ENCODE results near the gene POLE.

POLE gene

GRCh38 chr12:132625731-132626430, 61.3 kb downstream of the POLE start:
- DNase-seq, result no peak

DNA sequence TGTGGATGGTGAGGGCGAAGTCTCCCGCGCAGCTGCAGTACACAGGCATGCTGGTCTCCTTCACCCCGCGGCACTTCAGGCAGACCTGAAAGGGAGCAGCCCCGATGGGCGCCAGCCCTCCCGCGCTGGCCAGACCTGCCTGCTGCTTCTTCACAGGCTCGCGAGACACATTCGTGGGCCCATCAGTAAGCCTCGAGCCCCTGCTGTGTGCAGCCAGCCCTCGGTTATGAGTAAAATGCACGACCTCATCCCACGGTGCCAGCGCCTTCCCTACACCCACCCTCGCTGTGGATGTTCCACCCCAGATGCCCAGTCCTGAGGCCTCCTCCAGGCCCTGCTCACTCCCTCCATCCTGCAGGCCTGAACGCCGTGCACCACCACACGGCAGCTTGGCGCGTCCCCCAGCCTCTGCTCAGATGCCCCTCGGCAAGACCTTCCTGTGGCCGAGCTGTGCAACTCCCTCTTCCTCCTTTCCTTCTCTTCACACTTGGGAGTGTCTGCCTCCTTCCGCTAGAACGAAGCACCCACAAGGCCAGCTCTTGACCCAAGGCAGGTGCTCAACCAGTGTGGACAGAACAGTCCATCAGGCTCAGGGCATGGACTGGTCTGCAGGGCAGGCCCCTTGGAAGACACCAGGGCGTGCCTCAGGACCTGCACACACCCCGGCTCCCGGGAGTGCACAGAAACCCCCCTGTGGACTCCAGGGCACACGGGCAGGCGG, 62.1 kb downstream of the POLE start:
- DNase-seq, result no peak

DNA sequence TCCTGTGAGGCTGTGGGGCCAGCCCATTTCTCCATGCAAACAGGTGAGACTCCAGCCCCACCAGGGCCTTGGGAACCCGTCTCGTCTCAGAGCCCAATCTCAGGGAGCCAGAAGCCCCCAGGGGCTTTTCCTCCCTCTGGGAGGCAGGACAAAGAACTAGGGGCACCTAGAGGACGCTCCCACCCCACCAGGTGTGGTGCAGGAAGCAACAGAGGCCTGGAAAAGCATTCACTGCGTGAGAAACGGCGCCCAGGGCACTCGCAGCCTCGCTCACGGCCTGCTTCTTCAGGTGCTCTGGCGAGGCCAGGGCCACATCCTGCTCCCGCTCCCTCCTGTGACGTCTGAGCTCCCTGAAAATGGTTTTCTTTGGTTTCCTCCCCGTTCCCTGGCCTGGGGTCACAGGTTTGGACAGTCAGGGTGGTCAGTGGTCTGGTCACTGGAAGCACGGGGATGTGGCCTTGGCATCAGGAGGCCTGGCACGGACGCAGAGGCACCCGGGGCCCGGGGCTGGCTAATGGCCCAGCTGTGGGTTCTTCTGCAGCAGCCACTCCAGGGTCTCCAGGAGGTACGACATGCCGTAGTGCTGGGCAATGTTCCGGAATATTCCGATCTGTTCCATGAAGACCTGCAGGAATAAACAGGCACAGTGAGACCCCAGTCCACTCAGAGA, 62.8 kb downstream of the POLE start:
- DNase-seq, result no peak

DNA sequence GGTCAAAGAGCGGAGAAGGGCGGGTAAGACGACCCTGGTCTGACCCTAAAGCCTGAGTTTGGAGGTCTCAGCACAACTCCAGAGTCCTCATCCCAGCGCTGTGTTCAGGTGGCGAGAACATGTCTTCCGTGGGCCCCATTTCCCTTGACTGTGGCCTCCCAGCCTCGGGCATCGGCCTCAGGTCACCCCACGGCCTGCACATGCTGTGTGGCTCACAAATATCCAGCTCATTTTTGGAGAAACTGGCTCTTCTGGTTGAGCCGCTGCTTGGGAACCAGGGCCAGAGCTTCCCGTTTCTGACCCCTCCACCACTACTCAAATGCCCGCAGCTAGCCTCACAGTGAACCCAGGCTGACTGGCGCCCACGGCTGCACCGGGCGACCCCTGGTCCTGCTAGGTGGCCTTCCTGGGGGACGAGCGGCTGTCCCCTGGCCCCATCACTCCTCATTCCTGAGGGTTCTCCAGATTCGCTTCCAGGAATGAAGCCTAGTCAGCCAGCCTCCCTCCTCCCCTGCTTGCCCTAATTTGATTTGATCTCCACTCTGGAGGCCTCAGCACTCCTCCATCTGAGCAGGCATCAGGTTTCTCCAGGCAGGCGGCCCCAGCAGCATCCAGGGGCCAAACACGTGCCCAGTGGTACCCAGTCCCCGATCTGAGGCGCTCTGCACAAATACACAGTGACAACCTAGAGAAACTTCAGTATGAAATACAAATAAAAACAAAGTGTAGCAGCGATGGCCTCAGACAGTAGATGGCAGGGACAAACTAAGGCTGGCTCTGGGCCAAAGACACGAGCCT, 63.9 kb downstream of the POLE start:
- no peak for DNase-seq

- no peak for DNase-seq
Measured at GRCh38 chr12:132622437-132623071, 64.6 kb downstream of the POLE start.

DNA sequence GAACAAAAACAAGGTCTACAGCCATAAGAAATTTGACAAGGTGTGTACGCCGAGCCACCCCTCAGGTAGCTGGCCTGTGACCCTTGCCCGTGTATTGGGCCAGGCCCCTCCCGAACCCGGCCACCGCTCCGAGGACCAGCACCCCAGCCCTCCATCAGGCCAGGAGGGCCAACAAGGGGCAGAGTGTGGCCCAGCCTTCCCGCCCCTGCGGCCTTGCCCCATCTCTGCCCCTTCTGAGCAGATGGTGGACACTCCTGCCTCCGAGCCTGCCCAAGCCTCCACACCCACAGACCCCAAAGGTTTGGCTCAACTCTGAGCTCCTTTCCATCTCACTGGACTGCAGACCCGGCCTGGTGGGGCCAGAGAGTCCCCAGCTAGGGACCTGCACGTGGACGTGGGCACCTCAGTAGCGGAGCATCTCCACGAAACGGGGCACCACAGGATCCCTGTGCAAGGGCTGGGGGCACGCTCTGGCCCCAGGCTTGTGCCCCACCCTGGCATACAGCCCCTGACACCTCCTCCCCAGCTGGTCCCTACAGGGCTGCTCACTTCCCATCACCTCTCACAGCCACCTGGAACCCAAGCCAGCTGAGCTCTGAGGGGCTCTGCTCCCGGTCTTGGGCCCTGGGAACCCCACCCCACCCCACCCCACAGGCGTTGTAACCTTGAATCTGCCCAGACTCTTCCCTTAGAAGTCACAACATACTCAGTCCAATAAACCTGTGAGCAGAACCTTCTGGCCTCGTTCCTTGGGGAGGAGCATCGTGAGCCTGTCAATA, 65.3 kb downstream of the POLE start:
- no peak for DNase-seq

GRCh38 chr12:132620899-132621656, 66.1 kb downstream of the POLE start:
- DNase-seq, result no peak

DNA sequence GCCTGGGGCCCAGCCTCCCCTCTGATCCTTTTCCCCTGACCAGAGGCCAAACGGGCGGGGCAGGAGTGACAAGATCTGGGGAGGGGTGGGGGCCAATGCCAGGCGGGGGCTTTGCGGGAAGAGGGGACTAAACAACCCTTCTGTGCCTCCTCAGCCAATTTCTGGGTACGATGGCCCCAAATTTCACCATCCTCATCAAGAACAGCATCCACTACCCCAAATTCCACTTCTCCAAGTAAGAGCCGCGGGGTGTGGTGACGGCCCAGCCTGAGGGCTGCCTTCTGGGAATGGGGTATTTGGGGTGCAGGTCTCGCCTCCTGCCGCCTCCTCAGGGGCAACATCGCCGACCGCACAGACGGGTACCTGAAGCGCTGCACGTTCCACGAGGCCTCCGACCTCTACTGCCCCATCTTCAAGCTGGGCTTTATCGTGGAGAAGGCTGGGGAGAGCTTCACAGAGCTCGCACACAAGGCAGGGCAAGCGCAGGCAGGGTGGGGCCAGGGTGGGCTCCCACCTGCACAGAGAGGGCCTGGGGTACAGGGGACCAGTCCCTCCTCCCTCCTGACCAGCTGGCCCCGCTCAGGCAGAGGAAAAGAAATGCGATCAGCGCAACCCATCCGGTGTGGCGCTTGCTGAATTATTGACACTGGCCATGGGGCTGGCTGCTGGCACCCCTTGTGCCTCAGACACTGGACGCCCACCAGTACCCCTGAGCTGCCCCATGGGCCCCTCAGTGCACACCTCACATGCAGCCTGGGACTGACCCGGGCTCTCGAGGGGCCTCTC, 66.8 kb downstream of the POLE start:
- no peak for DNase-seq

- no peak for DNase-seq
Measured at GRCh38 chr12:132619386-132620112, 67.6 kb downstream of the POLE start.

GRCh38 chr12:132619071-132619385, 68.1 kb downstream of the POLE start:
- DNase-seq, result no peak

GRCh38 chr12:132618683-132619043, 68.5 kb downstream of the POLE start, which contains the start of gene P2RX2:
P2RX2 (plus strand) TSS chr12:132618776; CDS start chr12:132618817, 41 bp downstream.
- DNase-seq, result no peak

DNA sequence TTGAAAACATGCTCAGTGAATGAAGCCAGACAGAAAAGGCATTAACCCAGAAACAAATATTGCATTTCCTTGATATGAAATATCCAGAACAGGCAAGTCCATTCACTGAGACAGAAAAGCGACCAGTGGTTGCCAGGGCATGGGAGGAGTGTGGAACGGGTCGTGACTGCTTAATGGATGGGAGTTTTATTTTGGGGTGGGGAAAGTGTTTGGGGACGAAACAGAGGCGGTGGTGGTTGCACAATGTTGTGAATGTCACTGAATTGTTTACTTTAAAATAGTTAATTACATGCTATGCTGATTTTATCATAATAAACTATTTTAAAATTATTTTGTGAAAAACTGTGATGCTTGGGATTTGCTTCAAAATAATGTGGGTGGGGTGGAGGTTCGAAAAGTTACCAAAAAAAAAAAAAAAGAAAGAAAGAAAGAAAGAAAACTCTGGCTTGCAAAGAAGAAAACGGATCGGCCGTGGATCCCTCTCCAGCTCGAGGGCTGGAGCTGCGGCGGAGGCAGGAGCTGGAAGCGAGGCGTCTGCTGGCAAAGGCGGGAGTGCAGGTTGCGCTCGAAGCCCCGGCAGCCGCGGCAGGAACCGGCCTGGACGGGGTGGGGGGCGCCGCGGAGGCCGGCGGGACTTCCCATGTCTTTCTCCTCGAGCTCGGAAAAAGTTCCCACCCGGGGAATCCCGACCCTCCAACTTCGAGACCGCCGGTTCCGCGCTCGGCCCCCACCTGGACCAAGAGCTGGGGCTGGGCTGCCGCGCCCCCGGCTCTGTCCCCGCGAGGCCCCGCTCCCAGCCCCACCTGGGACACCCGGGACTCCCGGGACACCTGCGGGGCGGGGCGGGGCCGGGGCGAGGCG, 69.1 kb downstream of the POLE start:
- no peak for DNase-seq

- no peak for DNase-seq
Measured at GRCh38 chr12:132617135-132617701, 69.9 kb downstream of the POLE start.

- DNase-seq, result no peak
Measured at GRCh38 chr12:132615579-132616038, 71.5 kb downstream of the POLE start.

DNA sequence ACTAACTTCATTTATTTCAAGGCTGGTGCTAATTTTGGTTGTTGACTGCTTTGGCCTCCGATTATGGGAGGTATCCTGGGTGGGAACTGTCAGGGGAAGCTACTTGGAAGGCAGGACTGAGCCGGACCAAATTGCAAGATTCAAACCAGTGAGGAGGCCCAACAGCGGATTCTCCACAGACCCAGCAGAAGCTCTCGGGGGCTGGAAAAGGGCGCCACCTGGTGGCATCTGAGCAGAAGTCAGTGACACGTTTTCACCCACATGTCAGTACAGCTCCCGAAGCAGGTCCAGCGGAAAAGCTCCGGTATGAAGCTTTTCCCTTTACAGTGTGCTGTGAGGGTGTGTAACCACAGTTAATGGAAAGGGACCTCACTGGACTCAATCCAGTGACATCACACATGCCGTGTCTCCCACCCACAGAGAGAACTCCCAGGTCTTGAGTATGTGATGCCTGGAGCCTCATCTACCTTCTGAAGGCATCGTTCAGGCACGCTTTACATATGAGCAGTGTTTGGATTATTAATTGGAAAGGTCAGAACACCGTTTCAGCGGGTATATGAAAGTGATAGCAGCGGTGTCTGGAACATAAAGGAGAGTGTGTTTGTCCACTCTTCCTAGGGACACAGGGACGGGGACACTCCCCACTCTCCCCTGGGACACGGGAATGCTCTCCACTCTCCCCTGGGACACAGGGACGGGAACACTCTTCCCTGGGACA, 72.1 kb downstream of the POLE start:
- peak; percentile 44 for DNase-seq

DNA sequence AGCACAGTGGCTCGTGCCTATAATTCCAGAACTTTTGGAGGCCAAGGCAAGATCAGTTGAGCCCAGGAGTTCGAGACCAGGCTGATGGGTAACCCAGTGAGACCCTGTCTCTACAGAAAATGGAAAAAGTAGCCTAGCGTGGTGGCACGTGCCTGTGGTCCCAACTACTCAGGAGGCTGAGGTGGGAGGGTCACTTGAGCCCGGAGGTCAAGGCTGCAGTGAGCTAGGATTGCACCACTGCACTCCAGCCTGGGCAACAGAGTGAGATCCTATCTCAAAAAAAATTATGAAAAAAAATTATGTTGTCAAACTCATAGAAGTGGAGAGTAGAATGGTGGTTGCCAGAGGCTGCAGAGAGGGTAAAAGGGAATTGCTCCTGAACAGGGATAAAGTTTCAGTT, 73.1 kb downstream of the POLE start:
- no peak for DNase-seq

GRCh38 chr12:132611620-132612019, 75.5 kb downstream of the POLE start:
- no peak for DNase-seq
